ENCODE measurements around the gene DAPK1.

The DAPK1 gene

DNA sequence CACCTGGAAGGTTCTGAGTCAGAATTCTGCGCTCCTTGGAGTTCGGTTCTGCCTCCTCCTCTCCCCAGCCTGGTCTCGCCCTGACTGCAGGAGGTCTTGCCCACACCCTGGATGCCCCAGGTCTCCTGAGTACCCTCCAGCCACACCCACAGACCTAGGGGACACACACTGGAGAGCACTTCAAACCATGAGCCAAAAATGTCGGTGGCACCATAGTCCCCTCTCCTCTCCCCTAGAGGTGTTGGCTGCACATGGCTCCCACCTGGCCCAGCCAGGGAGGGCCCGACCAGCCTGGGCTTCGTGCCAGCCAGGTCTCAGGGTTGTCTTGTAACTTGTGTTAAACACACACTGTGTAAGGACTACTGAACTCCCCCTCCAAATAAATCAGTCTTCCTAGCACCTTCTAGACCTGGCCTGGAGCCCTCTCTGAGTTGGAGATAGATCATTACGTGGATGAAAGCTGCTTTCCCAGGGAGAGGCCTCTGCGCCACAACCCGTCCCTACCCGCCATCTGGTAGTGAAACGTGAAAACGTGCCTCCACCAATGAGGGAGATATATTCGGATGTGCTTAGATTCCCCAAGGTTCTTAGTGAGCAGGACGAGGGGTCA lies 178.3 kb downstream of the DAPK1 start:
- TF ChIP-seq CTCF (IDR thresholded peaks at IDR 0.05; ENCODE audit: extremely low read depth, missing control alignments): no peak
- DNase-seq (ENCODE audit: low spot score): no peak

GRCh38 chr9:87676976-87677775 lies 179.5 kb downstream of the DAPK1 start:
- TF ChIP-seq CTCF (IDR thresholded peaks at IDR 0.05; ENCODE audit: extremely low read depth, missing control alignments): no peak
- DNase-seq (ENCODE audit: low spot score): no peak

DNA sequence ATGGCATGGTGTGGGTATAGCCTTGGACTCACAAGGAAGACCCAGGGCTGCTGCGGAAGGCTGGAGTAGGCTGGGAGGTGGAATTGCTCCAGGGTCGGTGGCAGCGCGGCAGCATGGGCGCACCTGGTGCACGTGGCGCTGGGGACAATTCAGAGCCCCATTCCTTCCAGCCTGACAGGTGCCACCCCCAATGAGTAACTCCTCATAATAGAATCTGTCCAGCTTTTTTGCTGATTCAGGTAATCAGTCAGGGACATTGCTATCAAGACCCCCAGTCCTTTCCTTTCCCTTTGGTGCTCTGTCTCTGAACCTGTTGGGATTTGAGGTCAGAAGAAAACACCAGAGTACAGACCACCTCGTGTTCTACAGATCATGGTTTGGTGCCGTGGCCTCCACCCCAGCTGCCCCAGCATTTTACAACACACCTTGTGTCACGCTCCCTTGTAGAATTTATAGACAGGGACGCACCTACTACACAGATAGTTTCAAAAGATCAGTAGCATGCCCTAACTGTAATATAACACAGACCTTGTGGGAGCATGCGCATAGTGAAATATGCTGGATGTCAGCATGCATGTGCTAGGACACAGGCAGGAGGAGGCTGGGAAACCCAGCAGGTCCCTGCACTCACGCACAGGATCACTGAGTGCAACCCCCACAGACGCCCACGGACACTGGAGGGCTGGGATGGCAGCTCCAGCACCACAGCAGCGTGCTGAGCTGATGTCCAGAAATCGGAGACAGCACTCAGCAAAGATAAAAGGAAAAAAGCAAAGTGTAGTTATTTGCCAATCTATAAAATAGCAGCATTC lies 180.3 kb downstream of the DAPK1 start:
- TF ChIP-seq CTCF (IDR thresholded peaks at IDR 0.05; ENCODE audit: extremely low read depth, missing control alignments): no peak
- no peak for DNase-seq (ENCODE audit: low spot score)

GRCh38 chr9:87678650-87679355 lies 181.1 kb downstream of the DAPK1 start:
- peak; percentile 54 for DNase-seq (ENCODE audit: low spot score)
- TF ChIP-seq CTCF (IDR thresholded peaks at IDR 0.05; ENCODE audit: extremely low read depth, missing control alignments): peak; percentile 53

DNA sequence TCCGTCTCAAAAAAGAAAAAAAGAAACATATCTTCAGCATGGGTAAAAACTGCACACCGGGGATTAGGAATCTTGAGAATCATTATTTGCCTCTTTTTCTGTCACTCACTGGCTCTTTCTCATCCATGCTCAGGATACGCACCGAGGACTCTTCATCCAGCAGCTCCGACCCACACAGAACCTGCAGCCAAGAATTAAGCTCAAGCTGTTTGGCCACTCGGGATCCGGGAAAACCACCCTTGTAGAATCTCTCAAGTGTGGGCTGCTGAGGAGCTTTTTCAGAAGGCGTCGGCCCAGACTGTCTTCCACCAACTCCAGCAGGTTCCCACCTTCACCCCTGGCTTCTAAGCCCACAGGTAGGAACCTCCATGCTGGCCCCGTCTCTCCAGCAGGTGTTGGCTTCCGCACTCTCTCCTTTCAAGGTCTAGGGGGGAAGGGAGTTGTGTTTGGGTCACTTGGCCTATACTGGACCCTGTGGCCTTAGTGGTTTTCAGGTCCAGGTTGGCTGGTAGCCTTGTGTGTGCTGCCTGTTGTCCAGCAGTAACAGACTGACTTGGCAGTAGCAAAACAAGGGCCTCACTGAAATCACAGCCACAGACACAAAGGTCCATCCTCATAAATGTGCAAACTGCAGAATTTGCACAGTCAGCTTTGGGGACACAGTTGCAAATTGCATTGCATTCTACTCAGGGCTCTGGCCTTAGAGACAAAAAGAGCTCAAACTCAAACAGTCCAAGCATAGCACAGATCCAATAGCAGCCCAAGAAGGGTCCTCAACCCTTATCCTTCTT lies 183.8 kb downstream of the DAPK1 start:
- no peak for TF ChIP-seq CTCF (IDR thresholded peaks at IDR 0.05; ENCODE audit: extremely low read depth, missing control alignments)
- DNase-seq (ENCODE audit: low spot score): no peak

DNA sequence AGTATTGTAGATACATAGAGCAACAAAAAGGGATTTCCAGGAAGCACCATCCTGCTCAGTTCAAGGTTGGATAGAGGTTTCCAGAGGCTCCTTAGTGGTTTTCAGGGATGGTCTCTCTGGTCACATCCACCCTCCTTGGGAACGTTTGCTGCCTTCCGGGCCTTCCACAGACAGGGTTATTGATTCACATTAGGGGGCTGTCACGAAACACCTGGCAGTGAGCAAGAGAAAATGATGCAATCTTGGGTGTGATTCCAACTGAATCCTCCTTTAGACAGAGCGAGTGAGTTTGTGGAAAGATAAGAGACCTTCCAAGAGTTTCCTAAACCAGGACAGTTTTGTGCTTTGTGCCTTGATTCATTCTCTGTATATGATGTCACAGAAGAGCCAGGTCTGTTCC lies 184.4 kb downstream of the DAPK1 start:
- TF ChIP-seq CTCF (IDR thresholded peaks at IDR 0.05; ENCODE audit: extremely low read depth, missing control alignments): no peak

More for the DNA sequence above, 184.4 kb downstream of the DAPK1 start:
- DNase-seq (ENCODE audit: low spot score): no peak
